NCI-H1436 (cell line): ENCODE data around the gene IL6ST.
"Not testable (repeated sequence)": the region's sequence is repeated elsewhere in the genome, so short reads cannot be mapped to it uniquely, and the experiment has no call there.

ENCODE experiments used
- DNase-seq: peaks from one replicate; lab custom pipeline; 2025; lab: John Stamatoyannopoulos, UW

Gene IL6ST

GRCh38 chr5:56004874-56005273 is 10.1 kb upstream of the IL6ST start:
- DNase-seq, result no peak

GRCh38 chr5:56003679-56004078 is 8.9 kb upstream of the IL6ST start:
- no peak for DNase-seq

GRCh38 chr5:56003179-56003578 is 8.4 kb upstream of the IL6ST start:
- no peak for DNase-seq

- no peak for DNase-seq
Measured at GRCh38 chr5:56002303-56002702, 7.5 kb upstream of the IL6ST start.

GRCh38 chr5:56000221-56000620 is 5.5 kb upstream of the IL6ST start:
- not testable (repeated sequence) for DNase-seq

GRCh38 chr5:55998966-55999365 is 4.2 kb upstream of the IL6ST start:
- no peak for DNase-seq

- DNase-seq, result no peak
Measured at GRCh38 chr5:55997742-55998351, 3.1 kb upstream of the IL6ST start.

GRCh38 chr5:55994998-55995914 is 493 bp upstream of the IL6ST start:
- peak; percentile 96 for DNase-seq

GRCh38 chr5:55993731-55994494 is 850 bp downstream of the IL6ST start:
- no peak for DNase-seq

- no peak for DNase-seq
Measured at GRCh38 chr5:55993013-55993412, 1.8 kb downstream of the IL6ST start.

- no peak for DNase-seq
Measured at GRCh38 chr5:55991768-55992486, 2.8 kb downstream of the IL6ST start.

GRCh38 chr5:55990895-55991294 is 3.9 kb downstream of the IL6ST start:
- not testable (repeated sequence) for DNase-seq

GRCh38 chr5:55989860-55990259 is 4.9 kb downstream of the IL6ST start:
- no peak for DNase-seq

GRCh38 chr5:55988979-55989638 is 5.7 kb downstream of the IL6ST start:
- no peak for DNase-seq

GRCh38 chr5:55988428-55988827 is 6.3 kb downstream of the IL6ST start:
- DNase-seq, result not testable (repeated sequence)

- no peak for DNase-seq
Measured at GRCh38 chr5:55986931-55987330, 7.8 kb downstream of the IL6ST start.

GRCh38 chr5:55985181-55985580 is 9.6 kb downstream of the IL6ST start:
- DNase-seq, result no peak

GRCh38 chr5:55983986-55984385 is 10.8 kb downstream of the IL6ST start:
- no peak for DNase-seq

GRCh38 chr5:55982957-55983381 is 11.8 kb downstream of the IL6ST start:
- DNase-seq, result no peak

- no peak for DNase-seq
Measured at GRCh38 chr5:55973296-55973695, 21.5 kb downstream of the IL6ST start.

GRCh38 chr5:55969956-55970355 is 24.8 kb downstream of the IL6ST start:
- DNase-seq, result no peak
